H1 (cell line): ENCODE data around the gene CCDC91. TPM values are rescaled to one million over a fixed set of nuclear protein-coding genes. Genes with fewer than 3 reads are reported as not detected.

Experiments used
- CTCF ChIA-PET: fragments of 300-600 bp; sonication (Branson Sonifier 250); formaldehyde crosslinking; loops from one replicate; lab custom pipeline; 2021; ENCODE audit not compliant: partially characterized antibody; lab: Charles Lee
- POLR2A ChIA-PET: fragments of 300-600 bp; sonication (Branson Sonifier 250); formaldehyde crosslinking; loops from one replicate; lab custom pipeline; 2021; ENCODE audit warnings: inconsistent platforms; ENCODE audit not compliant: partially characterized antibody; lab: Charles Lee
- DNase-seq, 2 experiments: peaks; one replicate each; pipeline versions ENCODE4 v3.0.0 to v3.0.0-alpha.2; 2010 to 2022; ENCODE audit warnings: low spot score in 2 of 2, low read depth in 1 of 2, mixed read lengths in 1 of 2
- FAIRE-seq: peaks from 2 replicates; lab custom pipeline; 2011; peaks lifted over from hg19 to GRCh38; lab: Jason Lieb, UNC
- H2AFZ ChIP-seq: 2 replicates; pipeline ENCODE4 v1.8.1; 2012; ENCODE audit warnings: low read length, inconsistent platforms
- H2AK5ac ChIP-seq: 2 replicates; pipeline ENCODE4 v1.6.1; 2013; ENCODE audit warnings: low read depth, low read length
- H2BK120ac ChIP-seq: replicated peaks from 2 replicates; pipeline ENCODE3; 2013; ENCODE audit warnings: low read depth, low read length, inconsistent platforms
- H2BK12ac ChIP-seq: 2 replicates; pipeline ENCODE4 v1.6.1; 2013; ENCODE audit warnings: low read depth, low read length
- H2BK15ac ChIP-seq: 2 replicates; pipeline ENCODE4 v1.6.1; 2013; ENCODE audit warnings: low read length
- H2BK20ac ChIP-seq: 2 replicates; pipeline ENCODE4 v1.6.1; 2013; ENCODE audit warnings: low read length
- H2BK5ac ChIP-seq: 2 replicates; pipeline ENCODE4 v1.6.1; 2013; ENCODE audit warnings: low read depth, low read length
- H3K14ac ChIP-seq: 2 replicates; pipeline ENCODE4 v1.6.1; 2013; ENCODE audit warnings: inconsistent platforms; ENCODE audit not compliant: insufficient read length
- H3K18ac ChIP-seq: 2 replicates; pipeline ENCODE4 v1.6.1; 2013; ENCODE audit warnings: low read length; ENCODE audit errors: extremely low read depth
- H3K23ac ChIP-seq: 2 replicates; pipeline ENCODE4 v1.6.1; 2013; ENCODE audit warnings: inconsistent platforms; ENCODE audit not compliant: insufficient read length
- H3K23me2 ChIP-seq: 2 replicates; pipeline ENCODE4 v1.6.1; 2013; ENCODE audit warnings: low read depth, low read length
- H3K27ac ChIP-seq: 2 replicates; pipeline ENCODE4 v1.6.1; 2011; ENCODE audit warnings: low read depth, low read length, inconsistent platforms
- H3K27me3 ChIP-seq, 4 experiments: replicated peaks in 1 of 4; 1 replicate in 1 of 4; 2 replicates in 3 of 4; pipeline versions ENCODE4 v1.6.1 to v1.8.1; 2011 to 2013; ENCODE audit warnings: low read length in 3 of 4, mild to moderate bottlenecking in 3 of 4, inconsistent platforms in 2 of 4, mixed read lengths in 2 of 4, moderate library complexity in 1 of 4; ENCODE audit not compliant: control insufficient read depth in 3 of 4, insufficient read depth in 3 of 4; ENCODE audit errors: extremely low read depth in 1 of 4
- H3K36me3 ChIP-seq, 4 experiments: 2 replicates each; pipeline versions ENCODE4 v1.6.1 to v1.8.1; 2011 to 2013; ENCODE audit warnings: mild to moderate bottlenecking in 4 of 4, low read length in 3 of 4, moderate library complexity in 2 of 4, control low read depth in 1 of 4, inconsistent platforms in 1 of 4; ENCODE audit not compliant: insufficient read depth in 4 of 4, control insufficient read depth in 2 of 4
- H3K4ac ChIP-seq: replicated peaks from 2 replicates; pipeline ENCODE3; 2013; ENCODE audit warnings: low read length, low read depth, mixed read lengths, inconsistent platforms; ENCODE audit not compliant: insufficient read length
- H3K4me1 ChIP-seq, 4 experiments: replicated peaks in 1 of 4; 1 replicate in 1 of 4; 2 replicates in 3 of 4; pipeline versions ENCODE4 v1.6.1 to v1.8.1; 2011 to 2013; ENCODE audit warnings: low read length in 3 of 4, inconsistent platforms in 2 of 4, mixed read lengths in 1 of 4; ENCODE audit not compliant: insufficient read depth in 4 of 4, control insufficient read depth in 3 of 4
- H3K4me2 ChIP-seq, 2 experiments: 2 replicates each; pipeline versions ENCODE4 v1.6.1 to v1.8.1; 2011 to 2013; ENCODE audit warnings: low read depth in 2 of 2, low read length in 2 of 2, control low read depth in 1 of 2, inconsistent platforms in 1 of 2, mild to moderate bottlenecking in 1 of 2; ENCODE audit not compliant: insufficient read depth in 1 of 2
- H3K4me3 ChIP-seq, 4 experiments: fragments of 200-600, 300-600 bp in 1 of 4; sonication (generic), shearing (Covaris generic), sonication (Bioruptor Twin) in 1 of 4; 2 replicates each; pipeline versions ENCODE4 v1.5.1 to v1.8.1; 2011 to 2016; ENCODE audit warnings: low read length in 4 of 4, low read depth in 3 of 4, control low read depth in 2 of 4, inconsistent platforms in 2 of 4, mild to moderate bottlenecking in 2 of 4, mixed read lengths in 1 of 4, moderate library complexity in 1 of 4; ENCODE audit not compliant: insufficient read depth in 2 of 4; ENCODE audit errors: extremely low read depth in 1 of 4
- H3K56ac ChIP-seq: replicated peaks from 2 replicates; pipeline ENCODE3; 2013; ENCODE audit warnings: low read depth, mild to moderate bottlenecking, mixed read lengths, low read length, inconsistent platforms; ENCODE audit not compliant: insufficient read length
- H3K79me1 ChIP-seq: 2 replicates; pipeline ENCODE4 v1.6.1; 2013; ENCODE audit warnings: low read depth, low read length, control low read depth
- H3K79me2 ChIP-seq, 2 experiments: 2 replicates each; pipeline versions ENCODE4 v1.6.1 to v1.8.1; 2012 to 2013; ENCODE audit warnings: low read length in 2 of 2, mild to moderate bottlenecking in 2 of 2, inconsistent platforms in 1 of 2; ENCODE audit not compliant: insufficient read depth in 2 of 2, control insufficient read depth in 1 of 2
- H3K9ac ChIP-seq, 4 experiments: replicated peaks in 1 of 4; 1 replicate in 1 of 4; 2 replicates in 3 of 4; pipeline versions ENCODE4 v1.6.1 to v1.8.1; 2011 to 2013; ENCODE audit warnings: low read depth in 3 of 4, low read length in 3 of 4, control low read depth in 2 of 4, mild to moderate bottlenecking in 2 of 4, moderate library complexity in 2 of 4, inconsistent platforms in 1 of 4; ENCODE audit errors: extremely low read depth in 1 of 4
- H3K9me3 ChIP-seq, 2 experiments: 2 replicates each; pipeline versions ENCODE4 v1.6.1 to v1.8.1; 2012 to 2013; ENCODE audit warnings: mild to moderate bottlenecking in 2 of 2, moderate library complexity in 2 of 2, control low read depth in 1 of 2, inconsistent platforms in 1 of 2, low read depth in 1 of 2, low read length in 1 of 2, mixed read lengths in 1 of 2; ENCODE audit not compliant: insufficient read depth in 2 of 2
- H4K20me1 ChIP-seq, 2 experiments: replicated peaks in 1 of 2; 2 replicates each; pipeline versions ENCODE3 to v1.8.1; 2011 to 2013; ENCODE audit warnings: inconsistent platforms in 2 of 2, low read length in 2 of 2, mild to moderate bottlenecking in 1 of 2; ENCODE audit not compliant: insufficient read depth in 2 of 2, control insufficient read depth in 1 of 2
- H4K5ac ChIP-seq: 2 replicates; pipeline ENCODE4 v1.6.1; 2013; ENCODE audit warnings: low read length, low read depth, mixed read lengths, inconsistent platforms; ENCODE audit not compliant: insufficient read length
- H4K8ac ChIP-seq: 2 replicates; pipeline ENCODE4 v1.8.0; 2013; ENCODE audit warnings: mild to moderate bottlenecking, moderate library complexity, low read length, inconsistent platforms; ENCODE audit not compliant: insufficient read depth; ENCODE audit errors: extremely low read depth
- H4K91ac ChIP-seq: replicated peaks from 2 replicates; pipeline ENCODE3; 2013; ENCODE audit warnings: low read length, mixed read lengths, inconsistent platforms; ENCODE audit not compliant: insufficient read length
- BCL11A ChIP-seq, 2 experiments: IDR thresholded peaks; one replicate each; pipeline ENCODE4 v1.6.1; 2011; ENCODE audit warnings: low read depth in 2 of 2, low read length in 2 of 2, mild to moderate bottlenecking in 2 of 2
- CBX5 ChIP-seq: fragments of 300-800, 300-1000 bp; sonication (generic); IDR thresholded peaks from 2 replicates; pipeline ENCODE4 v1.7.1; 2016; ENCODE audit warnings: antibody characterized with exemption, low read length, low read depth
- EZH2 ChIP-seq: fragments of 200-600 bp; sonication (generic); IDR thresholded peaks from 2 replicates; pipeline ENCODE4 v1.7.1; 2012; ENCODE audit warnings: low read depth, mild to moderate bottlenecking, moderate library complexity, low read length, inconsistent platforms; ENCODE audit not compliant: severe bottlenecking
- GABPA ChIP-seq: IDR thresholded peaks from 2 replicates; pipeline ENCODE4 v1.6.1; 2011; ENCODE audit warnings: mild to moderate bottlenecking, low read length, moderate library complexity, borderline replicate concordance; ENCODE audit not compliant: insufficient read depth
- KDM5A ChIP-seq: fragments of 200-600 bp; IDR thresholded peaks from 2 replicates; pipeline ENCODE4 v1.7.1; 2012; ENCODE audit warnings: mild to moderate bottlenecking, low read length, inconsistent platforms, mixed read lengths
- NANOG ChIP-seq: IDR thresholded peaks from 2 replicates; pipeline ENCODE4 v1.6.1; 2011; ENCODE audit warnings: low read length, low read depth, mild to moderate bottlenecking, inconsistent platforms; ENCODE audit not compliant: insufficient read depth, poor library complexity, severe bottlenecking
- RBBP5 ChIP-seq: IDR thresholded peaks from 2 replicates; pipeline ENCODE4 v1.7.1; 2012; ENCODE audit warnings: low read depth, mild to moderate bottlenecking, inconsistent platforms, low read length, moderate library complexity, borderline replicate concordance
- SIN3A ChIP-seq, 2 experiments: IDR thresholded peaks in 1 of 2; conservative IDR thresholded peaks in 1 of 2; 2 replicates each; pipeline ENCODE4 v1.6.1; 2011 to 2012; ENCODE audit warnings: low read length in 2 of 2, improper control_type of control experiment in 1 of 2, low read depth in 1 of 2, mild to moderate bottlenecking in 1 of 2
- SIRT6 ChIP-seq: IDR thresholded peaks from one replicate; pipeline ENCODE4 v1.7.1; 2012; ENCODE audit warnings: low read length, inconsistent platforms
- SP1 ChIP-seq: IDR thresholded peaks from 2 replicates; pipeline ENCODE4 v1.6.1; 2011; ENCODE audit warnings: low read depth, low read length
- YY1 ChIP-seq: IDR thresholded peaks from 2 replicates; pipeline ENCODE4 v1.6.1; 2011; ENCODE audit warnings: low read depth, mild to moderate bottlenecking, low read length
- WGBS, 2 experiments: shearing (Covaris generic) in 1 of 2; methylation state at CpG; one replicate each; pipeline versions ENCODE4 v1.1.6 to v1.1.7; 2013 to 2015; ENCODE audit warnings: low lambda C conversion rate in 2 of 2, mixed read lengths in 2 of 2, inconsistent platforms in 1 of 2, low coverage in 1 of 2, missing lambda C conversion rate in 1 of 2; ENCODE audit not compliant: insufficient replicate concordance in 2 of 2, insufficient coverage in 1 of 2, insufficient read length in 1 of 2; ENCODE audit errors: extremely low coverage in 1 of 2, missing lambda C conversion rate in 1 of 2; 5-methylcytosine and 5-hydroxymethylcytosine counted together
- polyA plus RNA-seq, 7 experiments: library from polyadenylated mRNA; depleted of rRNA in 3 of 7; stranded (reverse) in 5 of 7; unstranded in 2 of 7; fragments of >200 nt in 5 of 7; fragments of 200-250 nt in 2 of 7; gene quantifications; 1 replicate in 5 of 7; 2 replicates in 1 of 7; 4 replicates in 1 of 7; pipeline versions ENCODE4 v1.2.1 to v1.2.3, GENCODE V29; 2011 to 2013; ENCODE audit warnings: missing spikeins in 2 of 7, mixed read lengths in 2 of 7
- total RNA-seq: library from RNA; stranded (reverse); fragmentation: NEBNext Ultra II Directional; extraction: Animal tissue kit (Norgen Biotek cat#: 25700); gene quantifications from 2 replicates; pipeline ENCODE4 v1.2.1, GENCODE V29; 2021

The CCDC91 gene
- total and polyA plus RNA-seq, 2 of the 8 experiments (the other 6 are each of a cell fraction or from before 2014, with no cell fraction given) = 8.6 to 23.1 TPM

- Histone ChIP-seq H2BK20ac (no peak overlapping the region), H3K4me2 (no peak overlapping the region), H4K5ac (no peak overlapping the region), H3K36me3 (peaks cover 0 to 4% (median under 1%) of the 10 kb centered on the region in 4 experiments; a peak in 2 of 8 replicates), H3K18ac (no peak overlapping the region), H3K27ac (no peak overlapping the region), H3K14ac (no peak overlapping the region), H2AFZ (no peak overlapping the region), H3K9me3 (no peaks in the 10 kb centered on the region), H3K23ac (no peak overlapping the region), H3K56ac (no peak overlapping the region), H3K4ac (no peak overlapping the region), H2BK15ac (no peak overlapping the region), H3K4me1 (no peaks in the 10 kb centered on the region), H2BK12ac (no peak overlapping the region), H4K20me1 (no peaks in the 10 kb centered on the region), H2BK5ac (no peak overlapping the region), H3K23me2 (peaks cover 1% of the 10 kb centered on the region; the same call in 1 of the 2 replicates), H2BK120ac (no peak overlapping the region), H3K79me2 (no peaks in the 10 kb centered on the region), H2AK5ac (no peak overlapping the region), H3K27me3 (no peaks in the 10 kb centered on the region), H3K79me1 (no peaks in the 10 kb centered on the region; the same call in 1 of the 2 replicates), H3K4me3 (no peak overlapping the region), H3K9ac (no peak overlapping the region), H4K91ac (no peak overlapping the region), H4K8ac (no peak overlapping the region)
- POLR2A ChIA-PET = no interaction called here
- 94% methylated on average over 1 of the region's 1 CpG; no CpG with 5 or more reads in 1 of the 2 experiments for WGBS, 2 experiments
- DNase-seq (no peak), FAIRE-seq (no peak)
- no peak for TF ChIP-seq RBBP5
- no peak for TF ChIP-seq NANOG
- TF ChIP-seq YY1 = no peak
- TF ChIP-seq BCL11A (IDR thresholded peaks at IDR 0.05; ENCODE audit: low read depth in 2 of 2, low read length in 2 of 2) = no peak
- TF ChIP-seq SP1 = no peak
- no peak for TF ChIP-seq CBX5
- TF ChIP-seq SIN3A (conservative IDR thresholded peaks at IDR 0.05 in 1 of 2, IDR thresholded peaks at IDR 0.05 in 1 of 2; ENCODE audit: low read depth in 1 of 2, low read length in 2 of 2) = no peak
- TF ChIP-seq SIRT6 = no peak
- no peak for TF ChIP-seq EZH2
- no peak for TF ChIP-seq GABPA
- no peak for TF ChIP-seq KDM5A
- CTCF ChIA-PET = interaction anchor here (1.0 kb wide), 1 partner anchor 16 kb away, joined by 3 read pairs; no protein-coding TSS in a partner anchor
These were observed 130.1 kb downstream of the CCDC91 start for GRCh38 chr12:28320353-28320752.
